ENCODE results near the gene TMC3. TPM values are rescaled to one million over a fixed set of nuclear protein-coding genes. Genes with fewer than 3 reads are reported as not detected.

TMC3 gene
- total RNA-seq, 1 donor from 2014 or later, result not detected

DNA sequence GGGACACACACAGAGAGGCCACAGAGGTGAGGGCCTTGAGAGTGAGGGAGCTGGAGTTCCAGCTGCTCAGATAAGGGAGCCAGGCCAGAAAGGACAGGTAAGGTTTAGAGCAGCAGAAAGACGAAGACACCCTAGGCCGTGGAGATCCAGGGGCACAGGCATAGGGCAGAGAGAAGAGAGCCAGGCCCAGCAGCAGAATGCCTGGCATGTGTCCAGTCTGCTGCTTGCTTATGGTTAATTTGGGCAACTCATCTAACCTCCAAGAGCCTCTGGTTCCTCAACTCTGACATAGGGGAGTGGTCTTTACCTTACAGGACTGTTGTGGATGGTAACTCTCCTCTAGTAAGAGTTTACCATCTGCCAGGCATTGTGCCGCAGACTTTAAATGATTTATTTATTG, 86.0 kb downstream of the TMC3 start:
- Mint-ChIP-seq H3K27me3 (ENCODE audit: low read depth) (no peaks in the 10 kb centered on the region), H3K4me1 (ENCODE audit: low read depth) (peaks cover 62% of the 10 kb centered on the region), H3K4me3 (ENCODE audit: low read depth) (no peak overlapping the region), H3K9me3 (peaks cover 11% of the 10 kb centered on the region), H3K36me3 (ENCODE audit: low read depth) (peaks cover 17% of the 10 kb centered on the region), H3K27ac (no peak overlapping the region)
- no peak for DNase-seq (ENCODE audit: low spot score)
- intact Hi-C loops (cut with micrococcal nuclease), result no loop called here

DNA sequence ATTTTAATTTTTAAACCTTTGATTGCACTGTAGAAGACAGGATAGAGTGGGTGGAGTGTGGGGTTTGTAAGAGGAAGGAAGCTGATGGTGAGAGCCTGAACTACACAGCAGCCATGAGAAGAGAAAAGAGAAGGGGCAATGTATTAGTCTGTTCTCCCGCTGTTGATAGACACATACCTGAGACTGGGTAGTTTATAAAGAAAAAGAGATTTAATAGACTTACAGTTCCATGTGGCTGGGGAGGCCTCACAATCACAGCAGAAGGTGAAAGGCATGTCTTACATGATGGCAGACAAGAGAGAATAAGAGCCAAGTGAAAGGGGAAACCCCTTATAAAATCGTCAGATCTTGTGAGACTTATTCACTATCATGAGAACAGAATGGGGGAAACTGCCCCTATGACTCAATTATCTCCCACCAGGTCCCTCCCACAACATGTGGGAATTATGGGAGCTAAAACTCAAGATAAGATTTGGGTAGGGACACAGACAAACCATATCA, 87.3 kb downstream of the TMC3 start:
- no peaks in the 10 kb centered on the region for H3K27me3 Mint-ChIP-seq (ENCODE audit: low read depth)
- DNase-seq (ENCODE audit: low spot score), result no peak
- peak overlapping the region; percentile 38 for H3K27ac Mint-ChIP-seq
- H3K4me3 Mint-ChIP-seq (ENCODE audit: low read depth), result peak overlapping the region; percentile 23
- peaks cover 11% of the 10 kb centered on the region for H3K9me3 Mint-ChIP-seq
- peaks cover 48% of the 10 kb centered on the region for H3K4me1 Mint-ChIP-seq (ENCODE audit: low read depth)
- H3K36me3 Mint-ChIP-seq (ENCODE audit: low read depth), result peaks cover 17% of the 10 kb centered on the region
- intact Hi-C loops (cut with micrococcal nuclease), result loop anchor here (1.0 kb wide), 1 partner anchor 8 kb away; no protein-coding TSS in a partner anchor

DNA sequence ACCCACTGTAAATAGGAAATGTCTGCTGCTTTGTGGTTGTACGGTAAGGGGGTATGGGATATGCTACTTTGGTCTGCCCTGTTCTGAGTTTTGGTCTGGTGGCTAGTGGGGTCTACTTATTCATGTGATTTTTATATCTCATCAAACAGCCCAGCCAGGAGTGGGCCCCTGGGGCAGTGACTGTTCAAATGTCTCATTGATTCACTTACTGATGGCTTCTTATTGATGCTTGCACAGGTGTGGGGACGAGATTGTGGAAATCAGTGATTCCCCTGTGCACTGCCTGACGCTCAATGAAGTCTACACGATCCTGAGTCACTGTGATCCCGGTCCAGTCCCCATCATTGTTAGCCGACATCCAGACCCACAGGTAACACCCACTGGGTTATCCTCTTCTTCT, 88.6 kb downstream of the TMC3 start:
- H3K4me3 Mint-ChIP-seq (ENCODE audit: low read depth), result no peak overlapping the region
- H3K4me1 Mint-ChIP-seq (ENCODE audit: low read depth), result peaks cover 43% of the 10 kb centered on the region
- intact Hi-C loops (cut with micrococcal nuclease), result no loop called here
- no peaks in the 10 kb centered on the region for H3K27me3 Mint-ChIP-seq (ENCODE audit: low read depth)
- H3K9me3 Mint-ChIP-seq, result peaks cover 11% of the 10 kb centered on the region
- no peak for DNase-seq (ENCODE audit: low spot score)
- no peak overlapping the region for H3K27ac Mint-ChIP-seq
- H3K36me3 Mint-ChIP-seq (ENCODE audit: low read depth), result peaks cover 17% of the 10 kb centered on the region

DNA sequence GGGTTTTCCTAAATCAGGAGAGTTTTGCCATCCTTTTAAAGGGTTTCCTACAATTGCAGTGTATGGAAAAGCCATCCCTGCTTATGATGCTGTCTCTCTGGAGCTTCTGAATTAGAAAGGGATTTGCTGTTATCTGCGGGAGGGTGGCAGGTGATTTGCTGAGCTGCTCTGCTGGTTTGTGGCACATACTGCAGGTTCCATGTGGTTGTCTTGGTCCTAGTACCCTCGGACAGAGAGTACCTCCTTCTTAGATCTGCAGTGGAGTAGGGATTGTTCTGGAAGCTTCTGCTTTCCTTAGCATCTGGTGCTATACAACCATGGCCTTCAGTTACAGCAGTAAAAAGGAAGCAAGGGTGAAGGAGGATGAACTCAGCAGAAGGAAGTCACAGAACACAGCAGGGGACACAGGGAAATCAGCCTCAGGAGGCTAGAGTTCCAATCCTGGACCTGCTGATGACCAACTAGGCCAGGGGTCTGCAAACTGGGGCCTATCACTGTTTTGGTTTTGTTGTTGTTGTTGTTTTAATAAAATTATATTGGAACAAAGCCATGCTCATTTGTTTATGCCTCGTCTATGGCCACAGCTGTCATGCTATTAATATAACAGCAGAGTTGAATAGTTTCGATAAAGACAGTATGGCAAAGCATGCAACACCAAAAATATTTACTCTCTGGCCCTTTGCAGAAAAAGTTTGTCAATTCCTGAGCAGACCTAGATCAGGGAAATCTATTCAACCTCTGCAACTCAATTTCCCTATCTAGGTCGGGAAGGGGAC, 89.6 kb downstream of the TMC3 start:
- no peak overlapping the region for H3K27ac Mint-ChIP-seq
- no peak for DNase-seq (ENCODE audit: low spot score)
- no peaks in the 10 kb centered on the region for H3K27me3 Mint-ChIP-seq (ENCODE audit: low read depth)
- intact Hi-C loops (cut with micrococcal nuclease), result no loop called here
- H3K9me3 Mint-ChIP-seq, result peaks cover 11% of the 10 kb centered on the region
- H3K4me1 Mint-ChIP-seq (ENCODE audit: low read depth), result peaks cover 40% of the 10 kb centered on the region
- no peak overlapping the region for H3K4me3 Mint-ChIP-seq (ENCODE audit: low read depth)
- H3K36me3 Mint-ChIP-seq (ENCODE audit: low read depth), result peaks cover 17% of the 10 kb centered on the region

DNA sequence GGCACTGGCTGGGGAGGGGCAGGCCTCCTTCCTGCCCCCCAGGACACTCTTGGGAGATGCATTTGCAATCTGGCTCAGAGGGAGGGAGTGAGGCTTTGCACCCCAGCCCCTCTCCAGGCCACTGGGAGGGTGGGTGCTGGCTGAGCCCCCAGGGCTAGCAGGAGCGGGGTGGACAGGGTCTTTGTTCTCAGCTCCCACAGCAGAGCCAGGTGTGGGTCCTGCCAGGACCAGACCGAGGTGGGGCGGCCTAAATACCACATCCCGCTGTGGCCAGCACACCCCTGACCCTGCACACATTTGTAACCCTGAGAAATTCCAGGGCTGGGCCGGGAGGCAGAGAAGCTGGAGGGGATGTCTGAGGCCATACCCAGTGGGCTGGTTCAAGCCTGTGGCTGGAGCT, 91.1 kb downstream of the TMC3 start:
- DNase-seq (ENCODE audit: low spot score), result no peak
- peaks cover 37% of the 10 kb centered on the region for H3K4me1 Mint-ChIP-seq (ENCODE audit: low read depth)
- peaks cover 14% of the 10 kb centered on the region for H3K36me3 Mint-ChIP-seq (ENCODE audit: low read depth)
- H3K27ac Mint-ChIP-seq, result no peak overlapping the region
- H3K9me3 Mint-ChIP-seq, result peaks cover 12% of the 10 kb centered on the region
- H3K27me3 Mint-ChIP-seq (ENCODE audit: low read depth), result no peaks in the 10 kb centered on the region
- intact Hi-C loops (cut with micrococcal nuclease), result no loop called here
- no peak overlapping the region for H3K4me3 Mint-ChIP-seq (ENCODE audit: low read depth)

DNA sequence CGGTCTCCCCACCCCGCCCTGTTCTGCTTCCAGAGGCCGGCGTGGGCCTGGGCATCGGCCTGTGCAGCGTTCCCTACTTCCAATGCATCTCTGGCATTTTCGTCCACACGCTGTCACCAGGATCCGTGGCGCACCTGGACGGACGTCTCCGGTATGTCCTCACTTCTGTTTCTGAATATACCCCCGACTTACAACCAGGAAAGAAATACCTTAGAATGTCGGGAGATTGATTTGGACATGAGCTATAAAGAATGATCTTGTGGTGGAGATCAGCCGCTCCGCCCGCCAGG, 91.5 kb downstream of the TMC3 start:
- Mint-ChIP-seq H3K4me1 (ENCODE audit: low read depth) (peaks cover 33% of the 10 kb centered on the region), H3K36me3 (ENCODE audit: low read depth) (peaks cover 12% of the 10 kb centered on the region), H3K27ac (no peak overlapping the region), H3K9me3 (peaks cover 13% of the 10 kb centered on the region), H3K4me3 (ENCODE audit: low read depth) (no peak overlapping the region), H3K27me3 (ENCODE audit: low read depth) (no peaks in the 10 kb centered on the region)
- no peak for DNase-seq (ENCODE audit: low spot score)
- intact Hi-C loops (cut with micrococcal nuclease), result no loop called here

DNA sequence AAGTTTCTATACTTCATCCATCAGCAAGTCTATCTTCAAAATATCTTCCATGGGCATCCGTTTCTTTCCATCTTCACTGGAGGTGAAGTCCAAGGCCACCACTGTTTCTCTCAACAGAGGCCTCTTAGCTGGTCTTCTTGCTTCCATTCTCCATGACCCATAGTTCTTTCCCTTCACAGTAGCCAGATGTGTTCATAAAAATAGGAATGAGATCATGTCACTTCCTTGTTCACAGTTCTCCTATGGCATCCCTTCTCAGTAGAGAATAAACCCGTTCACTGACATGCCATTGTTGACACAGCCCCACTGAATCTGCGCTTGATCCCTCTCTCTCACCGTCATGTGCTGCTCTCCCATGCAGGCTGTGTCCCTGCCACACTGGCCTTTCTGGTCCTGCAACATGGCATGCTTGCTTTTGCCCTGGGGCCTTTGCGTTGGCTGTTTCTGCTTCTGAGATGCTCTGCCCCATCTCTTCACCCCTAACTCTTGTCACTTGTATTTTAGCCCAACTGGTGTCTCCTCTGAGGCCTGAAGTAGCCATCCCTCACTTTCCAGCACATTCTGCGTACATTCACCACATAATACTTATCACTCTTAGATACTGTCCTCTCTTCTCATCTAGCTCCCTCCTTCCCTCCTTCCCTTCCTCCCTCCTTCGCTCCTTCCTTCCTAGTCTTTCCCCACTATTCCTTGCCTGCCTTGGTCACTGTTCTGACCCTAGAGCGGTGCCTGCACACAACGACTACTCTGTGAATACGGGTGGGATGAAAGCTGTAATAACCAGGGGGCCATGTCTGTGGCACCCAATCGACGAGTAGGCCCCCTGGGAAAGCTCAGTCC, 92.0 kb downstream of the TMC3 start:
- no peaks in the 10 kb centered on the region for H3K27me3 Mint-ChIP-seq (ENCODE audit: low read depth)
- intact Hi-C loops (cut with micrococcal nuclease), result no loop called here

DNA sequence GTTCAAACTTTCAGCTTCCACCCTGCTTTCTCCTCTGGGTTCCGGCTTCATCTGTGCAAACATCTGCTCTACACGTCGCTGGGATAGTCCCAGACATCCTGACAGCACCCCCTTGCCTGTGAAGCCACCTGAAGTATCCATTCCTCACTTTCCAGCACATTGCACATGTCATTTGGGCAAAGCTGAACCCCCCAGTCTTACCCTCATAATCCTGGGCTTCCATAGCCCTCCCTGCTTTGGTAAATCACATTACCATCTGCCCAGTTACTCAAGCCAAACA, 92.6 kb downstream of the TMC3 start:
- Mint-ChIP-seq H3K36me3 (ENCODE audit: low read depth) (peaks cover 17% of the 10 kb centered on the region), H3K4me1 (ENCODE audit: low read depth) (peaks cover 23% of the 10 kb centered on the region), H3K27ac (no peak overlapping the region), H3K9me3 (peaks cover 16% of the 10 kb centered on the region), H3K4me3 (ENCODE audit: low read depth) (no peak overlapping the region), H3K27me3 (ENCODE audit: low read depth) (no peaks in the 10 kb centered on the region)
- no peak for DNase-seq (ENCODE audit: low spot score)
- intact Hi-C loops (cut with micrococcal nuclease), result no loop called here

More for the DNA sequence above, 92.0 kb downstream of the TMC3 start:
- no peak overlapping the region for H3K4me3 Mint-ChIP-seq (ENCODE audit: low read depth)
- H3K9me3 Mint-ChIP-seq, result peaks cover 16% of the 10 kb centered on the region
- peaks cover 14% of the 10 kb centered on the region for H3K36me3 Mint-ChIP-seq (ENCODE audit: low read depth)
- no peak overlapping the region for H3K27ac Mint-ChIP-seq
- no peak for DNase-seq (ENCODE audit: low spot score)
- peaks cover 29% of the 10 kb centered on the region for H3K4me1 Mint-ChIP-seq (ENCODE audit: low read depth)

Other genes starting within 250 kb of the TMC3 start
- gene CFAP161, start 239.9 kb downstream of the TMC3 start, total RNA-seq, result not detected in 2 replicates
- gene IL16, start 177.3 kb downstream of the TMC3 start, total RNA-seq, result 42.3 and 42.8 TPM in 2 replicates
- gene STARD5, start 50.1 kb downstream of the TMC3 start, total RNA-seq, result 3.3 and 4.5 TPM in 2 replicates

Measured in activated T-helper 2 cell treated with anti-CD3 and anti-CD28 coated beads, Interferon-gamma antibody, Interleukin-2, Interleukin-4, amounts not matched to agents 10 μg/mL and 5 μg/mL and 100 μg/mL, durations not matched to agents 14 hours and 24 hours and 36 hours (primary cell).